Measurements from ENCODE around the gene NR2F2. TPM values are rescaled to one million over a fixed set of nuclear protein-coding genes. Genes with fewer than 3 reads are reported as not detected.

NR2F2 gene
- total RNA-seq, 1 donor: 14.5 TPM

- peak overlapping the region; percentile 76 for H2AFZ ChIP-seq (ENCODE audit: low read length)
- peaks cover 12% of the 10 kb centered on the region for H3K79me2 ChIP-seq (ENCODE audit: insufficient read depth, low read length)
Measured at GRCh38 chr15:96354731-96355567, 24.4 kb downstream of the NR2F2 start.

DNA sequence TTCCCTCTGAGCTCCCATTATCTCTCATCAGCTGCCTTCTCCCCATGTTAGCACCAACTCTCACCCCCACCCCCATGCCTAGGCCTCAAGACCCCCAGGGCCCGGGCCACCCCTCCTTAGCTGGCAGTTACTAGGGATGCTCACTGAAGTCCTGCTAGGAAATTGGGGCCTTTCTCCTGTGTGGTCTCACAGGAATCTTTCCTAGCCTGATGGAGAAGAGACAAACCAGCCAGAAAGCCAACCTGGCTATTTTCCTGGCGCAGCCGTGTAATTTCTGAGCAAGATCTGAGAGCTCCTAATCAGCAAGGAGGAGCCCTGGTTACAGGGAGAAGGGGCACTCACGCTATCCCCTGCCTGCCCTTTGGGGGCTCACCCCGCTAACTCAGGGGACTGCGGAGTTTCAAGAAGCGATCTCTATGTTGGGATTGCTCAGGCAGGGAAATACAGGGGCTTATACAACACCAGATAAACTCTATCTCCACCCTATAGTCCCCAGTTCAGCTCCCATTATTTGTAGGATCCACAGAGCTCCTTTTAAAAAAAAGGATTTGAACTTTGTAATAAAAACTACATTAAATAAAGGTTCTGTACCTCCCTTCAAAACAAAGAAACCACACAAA lies 25.2 kb downstream of the NR2F2 start:
- Histone ChIP-seq H3K27ac (ENCODE audit: low read depth, low read length) (peak overlapping the region; percentile 71), H3K36me3 (ENCODE audit: insufficient read depth, low read length) (peaks cover under 1% of the 10 kb centered on the region), H3K79me2 (ENCODE audit: insufficient read depth, low read length) (peaks cover 6% of the 10 kb centered on the region), H3K4me2 (ENCODE audit: insufficient read depth, low read length) (peak overlapping the region; percentile 87), H3K4me3 (ENCODE audit: insufficient read depth, low read length) (no peak overlapping the region), H2AFZ (ENCODE audit: low read length) (no peak overlapping the region), H4K20me1 (ENCODE audit: insufficient read depth, low read length) (no peaks in the 10 kb centered on the region), H3K9me3 (ENCODE audit: low read depth, low read length) (no peaks in the 10 kb centered on the region), H3K27me3 (ENCODE audit: insufficient read depth, low read length) (peaks cover 22% of the 10 kb centered on the region), H3K4me1 (ENCODE audit: insufficient read depth, low read length) (peaks cover 25% of the 10 kb centered on the region)
- no peak for TF ChIP-seq CTCF (IDR thresholded peaks at IDR 0.05; ENCODE audit: extremely low read depth, low read depth, low read length)
- peak; percentile 62 for DNase-seq (ENCODE audit: insufficient read length, low spot score, missing footprints)

More at GRCh38 chr15:96354731-96355567, 24.4 kb downstream of the NR2F2 start:
- Histone ChIP-seq H3K9me3 (ENCODE audit: low read depth, low read length) (no peaks in the 10 kb centered on the region), H3K27me3 (ENCODE audit: insufficient read depth, low read length) (peaks cover 16% of the 10 kb centered on the region), H3K36me3 (ENCODE audit: insufficient read depth, low read length) (peaks cover 4% of the 10 kb centered on the region), H3K4me3 (ENCODE audit: insufficient read depth, low read length) (peak overlapping the region; percentile 82), H4K20me1 (ENCODE audit: insufficient read depth, low read length) (no peaks in the 10 kb centered on the region), H3K27ac (ENCODE audit: low read depth, low read length) (peak overlapping the region; percentile 72), H3K4me2 (ENCODE audit: insufficient read depth, low read length) (peak overlapping the region; percentile 64), H3K4me1 (ENCODE audit: insufficient read depth, low read length) (peaks cover 30% of the 10 kb centered on the region)
- DNase-seq (ENCODE audit: insufficient read length, low spot score, missing footprints): peak; percentile 97
- peak; percentile 38 for TF ChIP-seq CTCF (IDR thresholded peaks at IDR 0.05; ENCODE audit: extremely low read depth, low read depth, low read length)

- Histone ChIP-seq H3K9me3 (ENCODE audit: low read depth, low read length) (no peaks in the 10 kb centered on the region), H3K4me1 (ENCODE audit: insufficient read depth, low read length) (peaks cover 25% of the 10 kb centered on the region), H3K4me2 (ENCODE audit: insufficient read depth, low read length) (peak overlapping the region; percentile 87), H3K36me3 (ENCODE audit: insufficient read depth, low read length) (no peaks in the 10 kb centered on the region), H3K27me3 (ENCODE audit: insufficient read depth, low read length) (peaks cover 33% of the 10 kb centered on the region), H3K4me3 (ENCODE audit: insufficient read depth, low read length) (peak overlapping the region; percentile 91), H2AFZ (ENCODE audit: low read length) (peak overlapping the region; percentile 81), H4K20me1 (ENCODE audit: insufficient read depth, low read length) (no peaks in the 10 kb centered on the region), H3K79me2 (ENCODE audit: insufficient read depth, low read length) (peaks cover 4% of the 10 kb centered on the region), H3K27ac (ENCODE audit: low read depth, low read length) (peak overlapping the region; percentile 71)
- peak; percentile 98 for DNase-seq (ENCODE audit: insufficient read length, low spot score, missing footprints)
- TF ChIP-seq CTCF (IDR thresholded peaks at IDR 0.05; ENCODE audit: extremely low read depth, low read depth, low read length): peak; percentile 92
Measured at GRCh38 chr15:96356494-96357455, 26.3 kb downstream of the NR2F2 start.
